HepG2 (cell line): ENCODE data around the gene ZNF229.

Experiments used
- BHLHE40 ChIP-seq: IDR thresholded peaks from 2 replicates; pipeline ENCODE4 v1.6.1; 2011; ENCODE audit warnings: low read length, improper control_type of control experiment
- CTCF ChIP-seq: sonication (generic); formaldehyde crosslinking; IDR thresholded peaks from 2 replicates; pipeline ENCODE4 v1.5.0; 2020; ENCODE audit warnings: mild to moderate bottlenecking, missing genetic modification reagents, moderate library complexity
- EZH2 ChIP-seq: conservative IDR thresholded peaks from 2 replicates; pipeline ENCODE4 v1.6.1; 2012; ENCODE audit warnings: mild to moderate bottlenecking, low read depth, low read length, moderate library complexity
- FOSL1 ChIP-seq: sonication (generic); formaldehyde crosslinking; IDR thresholded peaks from 2 replicates; pipeline ENCODE4 v1.9.0; 2021; ENCODE audit warnings: missing genetic modification reagents, borderline replicate concordance
- GABPA ChIP-seq, 2 experiments: IDR thresholded peaks; 2 replicates each; pipeline ENCODE4 v1.6.1; 2011 to 2016; ENCODE audit warnings: low read depth in 2 of 2, low read length in 1 of 2, missing biosample characterization in 1 of 2, missing genetic modification characterization in 1 of 2
- POLR2A ChIP-seq, 2 experiments: IDR thresholded peaks; 2 replicates each; pipeline ENCODE4 v1.6.1; 2011; ENCODE audit warnings: low read depth in 2 of 2, low read length in 2 of 2, mild to moderate bottlenecking in 1 of 2, moderate library complexity in 1 of 2; ENCODE audit not compliant: insufficient read depth in 1 of 2
- SIN3A ChIP-seq: IDR thresholded peaks from 2 replicates; pipeline ENCODE4 v1.6.1; 2011; ENCODE audit warnings: low read depth, mild to moderate bottlenecking, control low read depth, low read length, borderline replicate concordance
- STAG1 ChIP-seq: sonication (generic); formaldehyde crosslinking; IDR thresholded peaks from 2 replicates; pipeline ENCODE4 v1.4.0; 2020; ENCODE audit warnings: missing genetic modification reagents
- ZBTB33 ChIP-seq: sonication (generic); formaldehyde crosslinking; IDR thresholded peaks from 2 replicates; pipeline ENCODE4 v1.4.0; 2020; ENCODE audit warnings: missing genetic modification reagents
- ZMYM3 ChIP-seq: sonication (generic); formaldehyde crosslinking; IDR thresholded peaks from 2 replicates; pipeline ENCODE4 v1.5.1; 2020; ENCODE audit warnings: mild to moderate bottlenecking, missing genetic modification reagents
- ZNF12 ChIP-seq: sonication (generic); formaldehyde crosslinking; IDR thresholded peaks from 2 replicates; pipeline ENCODE4 v1.5.0; 2020; ENCODE audit warnings: missing genetic modification reagents

GRCh38 chr19:44451687-44452086, 3.4 kb upstream of the ZNF229 start:
- TF ChIP-seq ZBTB33 (CRISPR knock-in tag) (no peak), ZNF12 (CRISPR knock-in tag) (no peak), EZH2 (no peak), CTCF (CRISPR knock-in tag) (no peak), ZMYM3 (CRISPR knock-in tag) (no peak), GABPA (IDR thresholded peaks at IDR 0.05; ENCODE audit: low read depth, low read length) (no peak), GABPA (CRISPR knock-in tag; IDR thresholded peaks at IDR 0.05; ENCODE audit: low read depth) (no peak), SIN3A (no peak), FOSL1 (no peak), STAG1 (CRISPR knock-in tag) (no peak), BHLHE40 (no peak), POLR2A (IDR thresholded peaks at IDR 0.05; ENCODE audit: insufficient read depth in 1 of 2, low read depth in 2 of 2, low read length in 2 of 2) (no peak)
